CD4-positive, alpha-beta T cell treated with Interleukin-15 for 1 hour (primary cell): Measurements from ENCODE around the gene RNF5.
"Not testable (repeated sequence)": the region's sequence is repeated elsewhere in the genome, so short reads cannot be mapped to it uniquely, and the experiment has no call there.

ENCODE experiments used
- DNase-seq: peaks from one replicate; pipeline ENCODE4 v3.0.0-alpha.2; 2020

RNF5 gene

GRCh38 chr6:32176476-32177182 lies 1.6 kb upstream of the RNF5 start:
- no peak for DNase-seq

- peak; percentile 56 for DNase-seq
Measured at GRCh38 chr6:32177183-32177787, 920 bp upstream of the RNF5 start.

- no peak for DNase-seq
Measured at GRCh38 chr6:32178547-32179440, 589 bp downstream of the RNF5 start.

- DNase-seq = no peak
Measured at GRCh38 chr6:32179766-32180405, 1.7 kb downstream of the RNF5 start.

GRCh38 chr6:32181148-32181702 lies 3.0 kb downstream of the RNF5 start:
- no peak for DNase-seq

GRCh38 chr6:32181915-32182529 lies 3.8 kb downstream of the RNF5 start:
- no peak for DNase-seq

GRCh38 chr6:32182555-32182981 lies 4.4 kb downstream of the RNF5 start:
- DNase-seq = no peak

GRCh38 chr6:32183030-32183429 lies 4.8 kb downstream of the RNF5 start:
- no peak for DNase-seq

- no peak for DNase-seq
Measured at GRCh38 chr6:32183483-32184083, 5.4 kb downstream of the RNF5 start.

- DNase-seq = no peak
Measured at GRCh38 chr6:32184084-32184640, 6.0 kb downstream of the RNF5 start, which contains the start of gene AGER. TSS of gene AGER (minus strand) at chr6:32184253. CDS start at chr6:32184222, 31 bp downstream.

GRCh38 chr6:32185681-32186131 lies 7.5 kb downstream of the RNF5 start:
- DNase-seq = peak; percentile 62

GRCh38 chr6:32186151-32186840 lies 8.1 kb downstream of the RNF5 start:
- DNase-seq = not testable (repeated sequence)

- DNase-seq = peak; percentile 22
Measured at GRCh38 chr6:32187009-32187709, 9.0 kb downstream of the RNF5 start.

- not testable (repeated sequence) for DNase-seq
Measured at GRCh38 chr6:32187725-32188380, 9.6 kb downstream of the RNF5 start.

- no peak for DNase-seq
Measured at GRCh38 chr6:32188381-32189068, 10.3 kb downstream of the RNF5 start.

- no peak for DNase-seq
Measured at GRCh38 chr6:32189069-32189741, 11.0 kb downstream of the RNF5 start.

GRCh38 chr6:32189742-32190053 lies 11.5 kb downstream of the RNF5 start:
- DNase-seq = no peak
